Heart right ventricle (tissue), 16 donors: ENCODE results near the gene CNOT6. TPM values are rescaled to one million over a fixed set of nuclear protein-coding genes. Genes with fewer than 3 reads are reported as not detected.

Experiments used
- ATAC-seq, 8 donors: fragments of 200-7000 bp; cut with Tn5 transposase; one replicate each; pipeline ENCODE4 v1.9.1; 2020; ENCODE audit warnings: mild to moderate bottlenecking in 8 of 8, moderate library complexity in 8 of 8, moderate number of reproducible peaks in 1 of 8
- DNase-seq, 2 donors: peaks; one replicate each; pipeline ENCODE4 v3.0.0-alpha.2; 2020
- H3K27ac ChIP-seq, 10 donors: fragments of 200-600 bp; sonication (generic) in 2 of 10; one replicate each; pipeline versions ENCODE4 v1.5.0 to v1.8.0; 2020 to 2022; ENCODE audit warnings: mild to moderate bottlenecking in 3 of 10
- H3K27me3 ChIP-seq, 7 donors: fragments of 200-600 bp; one replicate each; pipeline ENCODE4 v1.8.0; 2021 to 2022; ENCODE audit warnings: mild to moderate bottlenecking in 2 of 7
- H3K36me3 ChIP-seq, 9 donors: fragments of 200-600 bp; sonication (generic) in 1 of 9; one replicate each; pipeline versions ENCODE4 v1.5.0 to v1.8.0; 2020 to 2022; ENCODE audit warnings: mild to moderate bottlenecking in 2 of 9
- H3K4me1 ChIP-seq, 9 donors: fragments of 200-600 bp; sonication (generic) in 1 of 9; one replicate each; pipeline versions ENCODE4 v1.5.0 to v1.8.0; 2020 to 2022; ENCODE audit warnings: mild to moderate bottlenecking in 4 of 9
- H3K4me3 ChIP-seq, 10 donors: fragments of 200-600 bp; sonication (generic) in 2 of 10; one replicate each; pipeline versions ENCODE4 v1.5.0 to v1.8.0; 2020 to 2022; ENCODE audit warnings: mild to moderate bottlenecking in 7 of 10, moderate library complexity in 2 of 10
- H3K9me3 ChIP-seq, 11 donors: fragments of 200-600 bp in 10 of 11; sonication (generic) in 2 of 11; one replicate each; pipeline versions ENCODE4 v1.5.0 to v1.8.0; 2013 to 2022; ENCODE audit warnings: mild to moderate bottlenecking in 2 of 11, control low read depth in 1 of 11, moderate library complexity in 1 of 11
- WGBS, 2 donors: extraction: QIAGEN DNeasy Blood & Tissue Kit; methylation state at CpG; one replicate each; pipeline ENCODE4 v1.1.7; 2013; ENCODE audit warnings: inconsistent platforms in 1 of 2; 5-methylcytosine and 5-hydroxymethylcytosine counted together
- intact Hi-C, 10 donors: fragments of 100-400 bp; cut with DNase I; formaldehyde crosslinking; loops; one replicate each; pipeline versions ENCODE4 v1.11.1 to v1.14.2; 2022
- polyA plus RNA-seq, 2 donors: library from polyadenylated mRNA; stranded (reverse); fragments of 200-250 nt; gene quantifications; one replicate each; pipeline ENCODE4 v1.2.3, GENCODE V29; 2013
- total RNA-seq, 10 donors: library from RNA; stranded (reverse); fragmentation: NEBNext Ultra II Directional in 3 of 10; extraction: Animal tissue kit (Norgen Biotek cat#: 25700) in 3 of 10; gene quantifications; one replicate each; pipeline versions ENCODE4 v1.2.1 to v1.2.4, GENCODE V29; 2021 to 2023
- TF ChIP-seq, protein P1 (sequence below), 9 donors: fragments of 200-600 bp; sonication (generic) in 2 of 9; IDR thresholded peaks; one replicate each; pipeline versions ENCODE4 v1.5.0 to v1.8.0; 2021 to 2022; ENCODE audit warnings: antibody characterized with exemption in 9 of 9, mild to moderate bottlenecking in 5 of 9, moderate library complexity in 1 of 9
- donor health status: Arrhythmogenic right ventricular cardiomyopathy.
- donor health status: ischemic (EF 13 %, LVEDD 7.1; RV severe dilation, severe dysfunction).
- donor health status: healthy with polysubstance abuse.
- donor health status: DM: no; HTN: yes; CAD: no.
- donor health status: DM: no; HTN: no; CAD: no.
- donor health status: ischemic (EF 25% LVEDD 6.9; RV normal size, moderate dysfunction).
- donor health status: ischemic (EF 25% LVEDD 5.7; RV mildly dilated, moderate dysfunction).
- donor health status: healthy.
- donor health status: DM: yes; HTN: yes; CAD: no.
- donor health status: Ischemic cardiomyopathy.
- donor health status: ischemic (EF 35%, LVEDD 5.7; RV mildly dilated, moderate dysfunction).
- donor health status: nonischemic (EF 11% LVEDD 7.7; RV severe dilation, severe dysfunction).
- donor health status: DM: yes; HTN: yes; CAD: no.
- donor health status: PGD.
- donor health status: ischemic (EF 29% LVEDD 5.4; RV normal size, mild dysfunction).
- donor health status: nonischemic (EF 23%, LVEDD 6.1; RV moderate dilation, normal function).

CNOT6 gene
- total and polyA plus RNA-seq, 12 donors = 3.8 to 20.5 (median 13.1) TPM

DNA sequence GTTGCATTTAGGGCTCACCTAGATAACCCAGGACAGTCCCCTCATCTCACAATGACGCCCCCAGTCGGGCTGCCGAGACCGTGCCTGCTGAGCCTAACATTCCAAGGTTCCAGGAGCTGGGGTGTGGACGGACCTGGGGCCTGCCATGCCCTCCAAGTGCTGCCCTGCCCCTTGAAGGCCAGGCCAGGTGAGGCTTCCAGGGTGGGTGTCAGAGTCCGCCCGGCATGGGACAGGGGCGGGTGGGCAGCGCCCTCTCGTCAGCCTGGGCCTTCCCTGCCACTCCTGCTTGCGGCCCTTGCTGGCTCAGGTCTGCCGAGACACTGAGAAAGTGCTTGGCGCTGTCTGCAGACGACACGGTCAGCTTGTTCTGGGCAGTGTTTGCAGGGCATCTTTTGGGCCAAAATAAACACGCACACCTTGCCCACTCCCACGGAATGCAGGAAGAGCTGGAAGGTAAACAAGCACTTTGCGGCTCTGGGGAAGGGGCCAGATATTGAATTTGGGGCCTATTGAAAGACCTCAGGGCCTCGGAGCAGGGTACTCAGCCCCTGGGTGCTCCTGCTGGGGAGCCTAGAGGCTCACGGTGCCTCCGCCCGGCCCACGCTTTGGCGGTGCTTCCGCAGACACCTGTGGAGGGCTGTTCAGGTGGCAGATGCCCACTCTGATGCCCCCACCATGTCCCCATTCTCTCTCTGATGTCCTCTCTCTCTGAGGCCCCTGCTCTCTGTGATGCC lies 101.4 kb downstream of the CNOT6 start:
- H3K36me3 ChIP-seq = no peaks in the 10 kb centered on the region
- H3K27me3 ChIP-seq = peaks cover 6 to 34% (median 28%) of the 10 kb centered on the region in 7 donors
- no peaks in the 10 kb centered on the region for H3K9me3 ChIP-seq
- peaks cover 0 to 13% (median 10%) of the 10 kb centered on the region in 9 donors for H3K4me1 ChIP-seq
- no peak overlapping the region for H3K4me3 ChIP-seq
- ATAC-seq = no peak
- no peak overlapping the region for H3K27ac ChIP-seq
- no peak for DNase-seq
- intact Hi-C loops = no loop called here
- TF ChIP-seq, protein P1, sequence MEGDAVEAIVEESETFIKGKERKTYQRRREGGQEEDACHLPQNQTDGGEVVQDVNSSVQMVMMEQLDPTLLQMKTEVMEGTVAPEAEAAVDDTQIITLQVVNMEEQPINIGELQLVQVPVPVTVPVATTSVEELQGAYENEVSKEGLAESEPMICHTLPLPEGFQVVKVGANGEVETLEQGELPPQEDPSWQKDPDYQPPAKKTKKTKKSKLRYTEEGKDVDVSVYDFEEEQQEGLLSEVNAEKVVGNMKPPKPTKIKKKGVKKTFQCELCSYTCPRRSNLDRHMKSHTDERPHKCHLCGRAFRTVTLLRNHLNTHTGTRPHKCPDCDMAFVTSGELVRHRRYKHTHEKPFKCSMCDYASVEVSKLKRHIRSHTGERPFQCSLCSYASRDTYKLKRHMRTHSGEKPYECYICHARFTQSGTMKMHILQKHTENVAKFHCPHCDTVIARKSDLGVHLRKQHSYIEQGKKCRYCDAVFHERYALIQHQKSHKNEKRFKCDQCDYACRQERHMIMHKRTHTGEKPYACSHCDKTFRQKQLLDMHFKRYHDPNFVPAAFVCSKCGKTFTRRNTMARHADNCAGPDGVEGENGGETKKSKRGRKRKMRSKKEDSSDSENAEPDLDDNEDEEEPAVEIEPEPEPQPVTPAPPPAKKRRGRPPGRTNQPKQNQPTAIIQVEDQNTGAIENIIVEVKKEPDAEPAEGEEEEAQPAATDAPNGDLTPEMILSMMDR (IDR thresholded peaks at IDR 0.05) = no peak
- WGBS, 2 donors = 89% methylated on average over 22 to 25 of the region's 25 CpGs

DNA sequence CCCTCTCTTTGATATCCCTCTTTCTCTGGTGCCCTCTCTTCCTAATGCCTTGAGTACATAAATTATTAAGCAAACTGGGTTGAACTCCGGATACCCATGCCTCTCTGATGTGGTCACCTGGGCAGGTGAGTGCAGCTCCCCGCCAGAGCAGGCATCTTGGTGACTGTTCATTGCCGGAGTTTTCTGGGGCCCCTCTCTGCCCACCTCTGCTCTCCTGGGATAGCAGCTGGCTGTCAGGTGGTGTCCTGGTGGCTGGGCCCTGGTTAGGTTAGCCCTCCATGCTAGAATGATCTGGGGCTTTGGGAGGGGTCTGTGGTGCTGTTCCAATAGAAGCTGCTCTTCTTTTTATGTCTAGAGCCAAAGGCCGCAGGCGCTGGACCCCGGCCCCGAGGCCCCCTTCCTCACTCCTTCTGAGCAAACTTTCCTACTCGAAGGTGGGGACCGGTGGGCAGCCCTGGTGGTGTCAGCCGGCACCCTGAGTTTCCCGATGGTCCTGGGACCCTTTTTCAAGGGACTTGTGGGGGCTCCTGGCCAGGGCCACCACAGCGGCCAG lies 102.0 kb downstream of the CNOT6 start:
- 93 to 96% methylated on average over 12 of the region's 12 CpGs for WGBS, 2 donors
- Histone ChIP-seq H3K27ac (no peak overlapping the region), H3K4me1 (peaks cover 0 to 7% (median 5%) of the 10 kb centered on the region in 9 donors), H3K4me3 (no peak overlapping the region), H3K36me3 (no peaks in the 10 kb centered on the region), H3K27me3 (peaks cover 1 to 28% (median 21%) of the 10 kb centered on the region in 7 donors), H3K9me3 (no peaks in the 10 kb centered on the region)
- intact Hi-C loops = no loop called here
- TF ChIP-seq, protein P1 (IDR thresholded peaks at IDR 0.05) = no peak
- no peak for DNase-seq
- ATAC-seq = no peak

DNA sequence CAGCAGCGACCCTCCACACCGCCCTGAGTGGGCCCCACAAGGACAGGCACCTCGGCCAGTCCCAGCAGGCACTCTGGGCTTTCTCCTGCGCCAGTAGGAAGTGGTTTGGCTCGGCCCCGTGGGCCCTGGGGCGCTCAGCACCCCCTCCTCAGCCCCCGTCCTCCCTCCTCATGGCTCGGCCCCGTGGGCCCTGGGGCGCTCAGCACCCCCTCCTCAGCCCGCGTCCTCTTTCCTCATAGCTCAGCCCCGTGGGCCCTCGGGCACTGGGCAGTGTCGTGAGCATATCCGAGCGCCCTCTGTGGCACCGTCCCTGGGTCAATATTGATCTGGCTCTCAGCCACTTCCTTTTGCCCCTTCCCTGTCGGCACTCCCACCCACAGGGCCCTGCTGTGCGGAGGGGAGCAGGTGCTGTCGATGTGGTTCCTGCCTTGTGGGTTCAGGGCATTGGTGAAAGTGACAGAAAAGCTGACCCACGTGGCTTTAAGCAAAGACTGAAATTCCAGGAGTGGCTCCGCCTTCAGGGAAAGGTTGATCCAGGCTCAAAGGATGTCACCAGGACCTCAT lies 102.6 kb downstream of the CNOT6 start:
- H3K36me3 ChIP-seq = no peaks in the 10 kb centered on the region
- 81% methylated on average over 24 of the region's 24 CpGs for WGBS, 2 donors
- no peak for ATAC-seq
- H3K27me3 ChIP-seq = peaks cover 0 to 22% (median 16%) of the 10 kb centered on the region in 7 donors
- DNase-seq = no peak
- peaks cover 0 to 2% (median under 1%) of the 10 kb centered on the region in 9 donors for H3K4me1 ChIP-seq
- TF ChIP-seq, protein P1 (IDR thresholded peaks at IDR 0.05) = no peak
- intact Hi-C loops = no loop called here
- no peak overlapping the region for H3K27ac ChIP-seq
- no peak overlapping the region for H3K4me3 ChIP-seq
- H3K9me3 ChIP-seq = no peaks in the 10 kb centered on the region

DNA sequence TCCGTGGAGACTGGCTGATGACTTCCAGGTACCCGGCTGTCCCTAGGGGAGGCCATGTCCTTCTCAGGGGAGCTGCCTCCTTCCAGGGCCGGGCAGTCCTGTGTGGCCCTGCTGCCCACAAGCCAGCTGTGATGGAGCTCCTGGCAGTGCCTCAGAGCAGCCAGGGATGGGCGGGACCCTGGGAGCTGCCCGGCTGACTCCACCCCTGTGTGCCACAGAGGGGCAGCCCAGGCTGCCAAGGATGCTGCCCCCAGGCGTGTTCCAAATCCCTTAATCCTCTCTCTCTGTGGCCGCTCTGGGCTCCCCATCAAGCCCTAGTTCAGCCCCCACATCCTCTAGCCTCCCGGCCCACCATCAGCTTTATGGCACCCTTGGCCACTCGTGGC lies 104.1 kb downstream of the CNOT6 start:
- WGBS, 2 donors = 81 to 87% methylated on average over 9 of the region's 9 CpGs

More for the DNA sequence above, 104.1 kb downstream of the CNOT6 start:
- Histone ChIP-seq H3K27ac (no peak overlapping the region), H3K4me1 (no peaks in the 10 kb centered on the region), H3K9me3 (no peaks in the 10 kb centered on the region), H3K27me3 (peaks cover 0 to 6% (median 4%) of the 10 kb centered on the region in 7 donors), H3K36me3 (no peaks in the 10 kb centered on the region), H3K4me3 (no peak overlapping the region)
- ATAC-seq = no peak
- intact Hi-C loops = no loop called here
- no peak for DNase-seq
- TF ChIP-seq, protein P1 (IDR thresholded peaks at IDR 0.05) = no peak
